ENCODE data around the gene NBEAL2. TPM values are rescaled to one million over a fixed set of nuclear protein-coding genes. Genes with fewer than 3 reads are reported as not detected.

NBEAL2 gene
- total RNA-seq, 6 experiments from 2014 or later: 8.9 to 11.7 (median 10.8) TPM

GRCh38 chr3:46935168-46935858, 44.2 kb upstream of the NBEAL2 start:
- intact Hi-C loops (cut with DNase I): no loop called here

DNA sequence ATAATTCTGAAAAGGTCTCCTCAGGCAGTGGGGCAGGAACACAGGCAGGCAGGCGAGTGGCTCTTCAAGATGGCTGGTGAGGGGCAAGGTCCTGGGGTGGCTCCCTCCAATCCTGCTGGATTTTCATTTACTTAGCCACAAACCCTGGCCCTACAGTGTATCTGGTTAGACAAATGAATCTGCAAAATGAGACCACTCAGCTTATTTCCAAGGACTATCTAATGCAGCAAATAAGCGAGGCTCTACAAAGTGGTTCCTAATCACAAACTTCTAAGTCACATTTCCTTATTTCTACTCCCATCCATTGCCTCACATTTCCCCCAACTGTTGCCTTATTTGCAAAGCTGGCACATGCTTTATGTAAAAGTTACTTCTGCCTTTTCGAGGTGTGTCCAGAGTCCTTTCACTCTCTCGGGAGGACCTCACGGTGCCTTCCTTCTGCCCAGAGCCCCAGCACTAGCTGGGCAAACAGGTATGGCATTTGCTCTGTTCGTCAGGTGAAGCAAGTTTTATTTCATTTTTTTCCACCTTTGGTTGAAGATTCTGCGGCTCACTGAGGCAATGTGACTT, 43.4 kb upstream of the NBEAL2 start:
- H3K27me3 ChIP-seq: no peaks in the 10 kb centered on the region
- no peak overlapping the region for H3K4me3 ChIP-seq
- H3K9me3 ChIP-seq: no peaks in the 10 kb centered on the region
- ATAC-seq (peak in 1 of 4 donors; percentile 2), DNase-seq (no peak)
- intact Hi-C loops (cut with DNase I): no loop called here
- TF ChIP-seq, protein P1, sequence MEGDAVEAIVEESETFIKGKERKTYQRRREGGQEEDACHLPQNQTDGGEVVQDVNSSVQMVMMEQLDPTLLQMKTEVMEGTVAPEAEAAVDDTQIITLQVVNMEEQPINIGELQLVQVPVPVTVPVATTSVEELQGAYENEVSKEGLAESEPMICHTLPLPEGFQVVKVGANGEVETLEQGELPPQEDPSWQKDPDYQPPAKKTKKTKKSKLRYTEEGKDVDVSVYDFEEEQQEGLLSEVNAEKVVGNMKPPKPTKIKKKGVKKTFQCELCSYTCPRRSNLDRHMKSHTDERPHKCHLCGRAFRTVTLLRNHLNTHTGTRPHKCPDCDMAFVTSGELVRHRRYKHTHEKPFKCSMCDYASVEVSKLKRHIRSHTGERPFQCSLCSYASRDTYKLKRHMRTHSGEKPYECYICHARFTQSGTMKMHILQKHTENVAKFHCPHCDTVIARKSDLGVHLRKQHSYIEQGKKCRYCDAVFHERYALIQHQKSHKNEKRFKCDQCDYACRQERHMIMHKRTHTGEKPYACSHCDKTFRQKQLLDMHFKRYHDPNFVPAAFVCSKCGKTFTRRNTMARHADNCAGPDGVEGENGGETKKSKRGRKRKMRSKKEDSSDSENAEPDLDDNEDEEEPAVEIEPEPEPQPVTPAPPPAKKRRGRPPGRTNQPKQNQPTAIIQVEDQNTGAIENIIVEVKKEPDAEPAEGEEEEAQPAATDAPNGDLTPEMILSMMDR (IDR thresholded peaks at IDR 0.05): no peak
- no peak for TF ChIP-seq POLR2A (IDR thresholded peaks at IDR 0.05)
- H3K4me1 ChIP-seq: peaks cover 0 to 67% (median 39%) of the 10 kb centered on the region in 4 donors
- H3K36me3 ChIP-seq: peaks cover 0 to 29% (median 9%) of the 10 kb centered on the region in 4 donors
- peak overlapping the region; percentile 8 to 84 (median 11) for H3K27ac ChIP-seq
- WGBS (ENCODE audit: insufficient coverage, low coverage, low lambda C conversion rate, missing lambda C conversion rate): 65% methylated on average over 7 of the region's 7 CpGs

More at GRCh38 chr3:46935168-46935858, 44.2 kb upstream of the NBEAL2 start:
- H3K4me1 ChIP-seq: peaks cover 0 to 71% (median 45%) of the 10 kb centered on the region in 4 donors
- DNase-seq (peak; percentile 79 to 87 (median 83)), ATAC-seq (peak; percentile 81 to 88 (median 84))
- no peak overlapping the region for H3K4me3 ChIP-seq
- H3K27me3 ChIP-seq: no peaks in the 10 kb centered on the region
- no peak for TF ChIP-seq POLR2A (IDR thresholded peaks at IDR 0.05)
- TF ChIP-seq, protein P1 (IDR thresholded peaks at IDR 0.05): peak; percentile 24 to 48 (median 41)
- peaks cover 0 to 23% (median 7%) of the 10 kb centered on the region in 4 donors for H3K36me3 ChIP-seq
- H3K9me3 ChIP-seq: no peaks in the 10 kb centered on the region
- peak overlapping the region; percentile 7 to 84 (median 46) for H3K27ac ChIP-seq
- WGBS (ENCODE audit: insufficient coverage, low coverage, low lambda C conversion rate, missing lambda C conversion rate): 10% methylated on average over 2 of the region's 7 CpGs

- DNase-seq (no peak), ATAC-seq (no peak)
- H3K27ac ChIP-seq: peak overlapping the region in 1 of 3 donors; percentile 84
- WGBS (ENCODE audit: insufficient coverage, low coverage, low lambda C conversion rate, missing lambda C conversion rate): 72% methylated on average over 3 of the region's 5 CpGs
- intact Hi-C loops (cut with DNase I): no loop called here
- TF ChIP-seq POLR2A (IDR thresholded peaks at IDR 0.05): no peak
- TF ChIP-seq, protein P1 (IDR thresholded peaks at IDR 0.05): no peak
- H3K27me3 ChIP-seq: no peaks in the 10 kb centered on the region
- peaks cover 0 to 60% (median 35%) of the 10 kb centered on the region in 4 donors for H3K4me1 ChIP-seq
- H3K4me3 ChIP-seq: no peak overlapping the region
- no peaks in the 10 kb centered on the region for H3K9me3 ChIP-seq
- peaks cover 0 to 29% (median 9%) of the 10 kb centered on the region in 4 donors for H3K36me3 ChIP-seq
Measured at GRCh38 chr3:46936733-46937250, 42.7 kb upstream of the NBEAL2 start.

- Histone ChIP-seq H3K27me3 (no peaks in the 10 kb centered on the region), H3K36me3 (peaks cover 0 to 29% (median 9%) of the 10 kb centered on the region in 4 donors), H3K4me3 (no peak overlapping the region), H3K4me1 (peaks cover 0 to 55% (median 28%) of the 10 kb centered on the region in 4 donors), H3K9me3 (no peaks in the 10 kb centered on the region), H3K27ac (peak overlapping the region in 1 of 3 donors; percentile 30)
- no CpG with 5 or more reads among the region's 2 CpGs for WGBS (ENCODE audit: insufficient coverage, low coverage, low lambda C conversion rate, missing lambda C conversion rate)
- intact Hi-C loops (cut with DNase I): no loop called here
- ATAC-seq: no peak
- no peak for DNase-seq
- TF ChIP-seq POLR2A (IDR thresholded peaks at IDR 0.05): no peak
- TF ChIP-seq, protein P1 (IDR thresholded peaks at IDR 0.05): no peak
Measured at GRCh38 chr3:46938118-46938517, 41.3 kb upstream of the NBEAL2 start.

Data from right lobe of liver (tissue), 6 donors.